A204.1 (cell line): ENCODE results near the gene HOXB9.

Source experiments
- FAIRE-seq: peaks from 2 replicates; lab custom pipeline; 2012; peaks lifted over from hg19 to GRCh38; lab: Jason Lieb, UNC

HOXB9 gene

DNA sequence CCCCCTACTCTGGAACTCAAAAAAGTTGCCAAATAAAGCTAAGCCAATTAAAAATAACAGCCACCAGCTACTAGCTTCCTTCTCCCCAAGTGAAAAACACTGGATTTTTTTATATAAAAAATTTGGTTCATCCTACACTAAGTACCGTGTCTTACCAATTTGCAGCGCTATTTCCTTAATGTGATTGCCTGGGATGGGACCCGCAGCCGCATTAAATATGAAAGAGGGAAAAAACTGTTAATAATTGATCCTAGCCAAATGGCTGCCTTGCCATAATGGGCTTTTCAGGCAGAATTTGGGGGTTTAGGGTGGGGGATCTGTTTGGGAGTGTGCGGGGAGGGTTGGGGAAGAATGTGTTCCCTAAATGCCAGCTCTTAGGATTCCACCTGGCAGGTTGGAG lies 2.0 kb downstream of the HOXB9 start:
- FAIRE-seq = no peak

DNA sequence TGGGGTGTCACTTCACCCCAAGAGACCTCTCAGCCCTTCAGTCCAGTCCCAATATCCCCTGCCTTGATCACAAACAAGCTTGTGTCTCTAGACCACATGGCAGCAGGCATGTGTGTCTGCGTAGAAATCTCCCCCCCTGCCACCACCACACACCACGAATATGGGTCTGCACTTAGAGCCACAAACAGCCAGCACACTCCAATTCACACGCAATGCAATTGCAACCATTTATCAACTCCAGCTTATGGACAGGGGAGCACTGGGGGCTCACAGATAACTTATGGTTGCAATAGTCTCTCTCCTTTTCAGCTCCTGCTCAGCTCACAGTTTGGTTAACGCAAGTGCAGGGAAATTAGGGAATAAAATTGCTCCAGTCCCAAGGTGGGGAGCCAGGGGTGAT lies 2.6 kb downstream of the HOXB9 start:
- FAIRE-seq = no peak

DNA sequence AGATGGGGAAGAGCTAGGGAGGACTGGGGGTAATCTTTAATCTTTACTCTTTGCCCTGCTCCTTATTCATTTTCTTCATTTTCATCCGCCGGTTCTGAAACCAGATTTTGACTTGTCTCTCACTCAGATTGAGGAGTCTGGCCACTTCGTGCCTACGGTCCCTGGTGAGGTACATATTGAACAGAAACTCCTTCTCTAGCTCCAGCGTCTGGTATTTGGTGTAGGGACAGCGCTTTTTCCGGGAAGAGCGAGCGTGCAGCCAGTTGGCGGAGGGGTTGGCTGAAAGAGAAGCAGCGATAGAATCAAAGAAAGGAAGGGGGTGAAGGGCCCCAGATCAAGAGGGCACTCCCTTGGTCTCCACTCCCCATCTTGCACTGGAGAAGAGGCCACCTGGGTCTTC lies 3.3 kb downstream of the HOXB9 start:
- FAIRE-seq = no peak

DNA sequence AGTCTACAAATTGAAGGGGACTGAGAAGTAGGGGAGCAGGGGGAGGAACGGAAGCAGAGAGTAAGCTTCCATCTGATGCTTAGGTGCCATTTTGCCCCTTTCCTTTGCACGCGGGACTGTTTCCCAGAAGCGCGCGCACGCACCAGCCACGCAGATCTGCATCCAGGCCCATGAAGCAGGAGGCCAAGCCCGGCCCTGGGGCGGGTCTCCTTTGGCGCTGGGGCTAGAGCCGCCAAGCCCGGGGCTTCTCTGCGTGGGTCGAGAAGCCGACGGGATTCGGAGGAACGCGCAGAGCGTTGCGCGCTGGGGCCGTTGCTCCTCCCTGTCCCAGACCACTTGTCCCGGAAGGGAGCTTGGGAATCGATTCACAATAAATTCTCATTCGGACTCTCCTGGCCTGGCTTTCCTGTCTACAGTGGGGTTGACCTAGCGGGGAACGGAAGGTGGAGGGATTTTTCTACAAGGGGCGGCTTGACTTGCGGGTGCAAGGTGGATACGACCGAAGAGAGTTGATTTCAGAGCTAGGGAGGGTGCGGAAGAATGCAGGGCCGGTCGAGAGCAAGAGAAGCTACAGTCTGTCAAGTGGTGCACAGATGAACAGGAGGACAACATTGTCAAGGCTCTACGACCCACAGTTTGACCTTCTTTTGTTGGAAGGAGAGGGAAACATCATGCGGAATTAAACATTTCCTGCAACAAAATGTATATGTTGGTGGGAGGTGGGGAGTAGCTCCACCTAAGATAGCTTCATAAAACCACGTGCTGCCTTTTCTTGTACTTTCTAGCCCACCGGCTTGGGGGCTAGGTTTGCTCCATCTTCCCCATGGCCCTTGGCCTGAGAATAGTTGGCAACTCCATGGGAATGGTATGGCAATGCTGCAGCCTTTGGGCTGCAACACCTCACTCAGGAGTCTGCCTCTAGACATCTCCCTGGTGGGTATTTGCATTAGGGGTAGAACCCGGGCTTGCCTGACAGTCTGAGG lies 4.5 kb downstream of the HOXB9 start:
- no peak for FAIRE-seq

DNA sequence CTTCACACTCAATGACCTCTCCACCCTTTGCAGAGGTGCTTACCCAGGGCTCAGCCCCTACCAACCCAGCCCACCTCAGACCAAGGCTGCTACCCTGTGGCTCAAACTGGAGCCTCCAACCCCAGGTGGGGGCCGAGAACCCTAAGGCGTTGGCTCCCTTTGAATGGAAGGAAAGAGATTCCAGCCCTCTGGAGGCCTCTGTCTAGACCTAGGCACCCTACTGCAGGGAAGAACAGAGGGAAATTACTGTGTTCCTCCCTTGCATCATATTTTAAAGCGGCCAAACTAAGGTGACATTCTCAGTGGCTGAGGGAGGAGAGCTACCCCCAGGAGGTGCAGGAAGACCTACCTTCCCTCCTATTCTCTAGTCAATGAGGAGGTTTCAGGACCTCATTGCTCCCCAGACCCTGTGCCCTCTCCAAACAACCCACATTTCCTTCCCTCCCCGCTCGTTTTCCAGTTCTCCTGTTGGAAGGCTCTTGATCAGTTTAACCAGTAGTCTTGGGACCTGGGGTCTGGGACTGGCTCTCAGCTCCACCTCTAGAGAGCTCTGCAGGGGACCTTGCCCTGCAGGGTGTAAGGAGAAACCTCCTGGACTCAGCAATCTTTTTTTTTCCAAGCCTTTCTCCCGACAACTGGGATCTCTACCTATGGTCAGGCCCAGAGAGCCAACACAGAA lies 5.6 kb downstream of the HOXB9 start:
- no peak for FAIRE-seq

DNA sequence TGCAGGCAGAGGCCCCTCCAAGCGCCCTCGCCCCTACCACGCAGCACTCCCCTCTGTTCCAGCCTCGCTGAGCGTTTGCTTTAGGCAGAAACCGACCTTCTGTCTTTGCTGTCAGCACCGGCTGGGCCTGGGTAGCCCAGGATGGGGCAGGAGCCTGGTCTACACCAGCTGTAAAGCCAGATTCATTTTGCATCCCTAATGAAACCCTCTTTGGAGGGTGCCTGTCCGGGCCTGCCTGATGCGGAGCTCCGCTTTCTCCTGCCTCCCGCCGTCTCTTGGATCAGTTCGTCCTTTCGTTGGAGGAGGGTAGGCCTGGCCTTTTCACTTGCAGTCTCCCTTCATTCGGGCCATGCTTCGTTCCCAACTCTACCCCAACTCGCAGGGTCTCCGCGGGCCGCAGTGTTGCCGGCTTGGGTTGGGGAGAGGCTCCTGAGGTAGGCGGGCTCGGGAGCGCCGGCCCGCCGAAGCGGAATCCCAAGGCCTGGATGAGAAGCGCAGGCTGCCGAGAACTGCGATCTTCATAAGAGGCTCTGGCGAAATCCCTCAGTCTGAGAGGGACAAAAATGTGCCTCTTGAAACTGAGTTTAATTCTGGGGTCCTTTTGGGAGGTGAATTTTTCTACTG lies 6.2 kb downstream of the HOXB9 start:
- no peak for FAIRE-seq

DNA sequence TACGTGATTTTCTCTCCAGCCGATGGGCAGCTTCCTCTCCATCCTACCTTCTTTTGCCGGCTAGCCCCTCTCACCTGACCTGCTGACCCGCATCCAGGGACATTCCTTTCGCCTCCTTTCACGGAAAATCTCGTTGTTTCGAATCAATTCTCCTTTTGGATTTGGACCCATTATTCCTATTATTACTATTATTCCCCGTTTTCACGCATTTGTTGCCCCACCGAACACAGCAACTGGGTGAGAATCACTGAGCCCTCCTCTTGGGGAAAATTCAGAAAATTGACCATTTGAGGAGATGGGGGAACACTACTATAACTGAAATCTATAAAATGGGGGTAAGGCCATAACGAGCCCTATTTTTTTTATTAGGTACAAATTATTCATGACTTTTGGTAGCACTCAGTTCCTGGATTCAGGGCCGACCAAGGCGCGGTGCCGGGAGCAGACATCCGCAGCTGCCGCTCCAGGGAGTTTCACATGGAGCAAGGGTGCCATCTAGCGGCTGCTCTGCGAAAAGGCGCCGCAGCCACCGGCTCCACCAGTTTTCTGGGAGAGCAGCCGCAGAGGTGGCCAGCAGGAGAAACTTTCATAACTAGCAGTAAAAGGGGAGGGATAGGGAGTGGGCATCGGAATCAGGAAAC lies 7.8 kb downstream of the HOXB9 start:
- peak; percentile 82 for FAIRE-seq

DNA sequence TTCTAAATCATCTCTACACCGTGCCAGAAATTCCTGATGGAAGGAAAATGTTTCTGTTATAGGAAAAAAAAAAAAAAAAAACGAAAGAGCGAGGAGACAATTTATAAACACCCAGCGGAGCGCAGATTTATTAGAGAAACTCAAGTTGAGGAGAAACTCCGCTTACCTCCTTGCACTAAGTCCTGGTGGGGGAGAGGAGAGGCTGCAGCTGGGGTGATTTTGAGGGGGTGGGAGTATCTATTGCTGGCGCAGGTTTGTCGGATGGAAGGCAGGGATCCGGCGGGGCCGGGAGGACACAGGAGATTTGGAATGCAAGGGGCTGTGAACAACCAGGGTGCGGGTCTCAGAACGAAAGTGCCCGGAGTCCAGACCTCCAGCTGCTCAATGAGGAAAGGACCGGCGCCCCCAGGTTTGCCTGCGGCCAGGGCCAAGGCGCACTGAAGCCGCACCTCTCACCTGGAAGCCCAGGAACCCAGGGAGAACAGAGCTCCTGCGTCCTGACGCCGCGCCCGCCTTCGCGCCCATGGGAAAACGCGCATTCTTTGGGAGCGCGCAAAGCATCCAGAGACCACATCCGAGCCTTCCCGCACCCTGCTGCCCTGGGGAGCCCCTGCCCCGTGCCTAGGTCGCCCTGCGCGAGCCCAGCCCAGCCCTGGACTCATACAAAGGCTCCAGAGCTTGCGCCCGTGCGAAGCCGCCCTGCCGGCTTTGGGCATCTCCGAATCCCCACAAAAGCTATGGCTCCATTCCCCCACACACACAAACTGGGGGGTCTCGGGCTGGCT lies 8.5 kb downstream of the HOXB9 start:
- FAIRE-seq = no peak

DNA sequence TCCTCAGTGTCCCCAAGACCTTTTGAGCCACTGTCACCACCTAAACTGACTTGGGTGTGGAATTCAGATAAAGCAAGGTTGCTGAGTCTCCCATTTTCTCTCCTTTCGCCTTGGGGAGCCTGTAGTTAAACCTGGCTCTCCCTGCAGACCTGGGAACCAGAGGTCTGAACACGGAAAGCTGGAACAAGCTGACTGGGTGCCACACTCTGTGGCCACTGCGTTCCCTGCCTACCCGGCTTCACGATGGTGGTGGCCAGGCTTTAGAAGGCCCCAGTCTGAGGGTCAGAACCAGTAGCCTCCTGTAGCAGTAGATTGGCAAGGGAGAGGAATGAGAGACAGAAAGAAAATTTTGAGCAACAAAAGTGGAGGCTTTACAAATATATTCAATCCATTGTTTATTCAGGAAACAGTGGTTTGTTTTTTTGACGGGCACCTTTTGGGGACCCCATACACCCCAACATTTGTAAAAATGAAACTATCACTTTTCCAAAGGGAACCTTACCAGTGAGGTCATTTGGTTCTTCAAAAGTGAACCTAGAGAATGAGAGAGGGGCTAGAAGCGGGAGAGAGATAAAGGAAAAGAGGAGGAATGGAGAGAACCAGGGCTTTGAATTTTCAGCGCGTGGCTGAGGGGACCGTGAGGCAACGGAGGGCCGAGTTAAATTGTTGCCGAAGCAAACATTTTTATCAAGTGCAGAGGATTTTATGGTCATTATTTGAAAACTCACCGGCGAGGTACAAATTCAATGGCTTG lies 9.3 kb downstream of the HOXB9 start:
- no peak for FAIRE-seq

DNA sequence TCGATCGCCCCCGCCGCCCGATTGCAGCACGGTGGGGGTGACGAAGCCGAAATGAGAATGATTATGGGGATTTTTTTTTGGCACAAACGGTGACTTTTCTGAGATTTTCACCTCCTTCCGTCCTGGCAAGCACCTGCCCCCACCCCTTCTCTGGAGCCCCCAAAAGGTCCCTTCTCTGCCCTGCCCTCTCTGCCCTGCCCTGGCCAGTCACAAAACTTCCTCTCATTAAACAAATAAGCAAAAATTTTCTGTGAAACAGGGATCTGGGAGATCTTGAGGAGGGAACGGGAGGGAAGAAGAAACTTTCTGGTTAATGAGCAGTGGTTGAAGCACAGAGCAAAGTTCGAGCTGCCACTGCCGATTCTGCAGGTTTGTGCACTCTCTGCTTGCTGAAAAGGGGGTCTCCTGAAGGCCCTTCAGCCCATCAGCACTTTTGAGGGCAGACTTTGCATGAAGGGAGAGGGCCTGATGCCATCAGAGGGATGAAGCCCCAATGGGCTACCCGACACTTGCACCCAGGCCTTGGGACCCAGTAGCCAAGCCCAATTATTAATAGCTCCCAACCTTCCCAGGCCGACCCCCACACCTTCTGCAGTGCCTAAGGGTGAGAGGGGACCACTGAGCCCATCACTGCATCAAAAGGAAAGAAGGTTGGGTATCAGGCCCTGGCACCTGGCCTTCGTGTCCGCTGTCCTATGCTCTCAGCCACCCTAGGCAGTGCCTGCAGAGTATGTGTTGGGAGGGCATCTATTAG lies 10.0 kb downstream of the HOXB9 start:
- FAIRE-seq = no peak

DNA sequence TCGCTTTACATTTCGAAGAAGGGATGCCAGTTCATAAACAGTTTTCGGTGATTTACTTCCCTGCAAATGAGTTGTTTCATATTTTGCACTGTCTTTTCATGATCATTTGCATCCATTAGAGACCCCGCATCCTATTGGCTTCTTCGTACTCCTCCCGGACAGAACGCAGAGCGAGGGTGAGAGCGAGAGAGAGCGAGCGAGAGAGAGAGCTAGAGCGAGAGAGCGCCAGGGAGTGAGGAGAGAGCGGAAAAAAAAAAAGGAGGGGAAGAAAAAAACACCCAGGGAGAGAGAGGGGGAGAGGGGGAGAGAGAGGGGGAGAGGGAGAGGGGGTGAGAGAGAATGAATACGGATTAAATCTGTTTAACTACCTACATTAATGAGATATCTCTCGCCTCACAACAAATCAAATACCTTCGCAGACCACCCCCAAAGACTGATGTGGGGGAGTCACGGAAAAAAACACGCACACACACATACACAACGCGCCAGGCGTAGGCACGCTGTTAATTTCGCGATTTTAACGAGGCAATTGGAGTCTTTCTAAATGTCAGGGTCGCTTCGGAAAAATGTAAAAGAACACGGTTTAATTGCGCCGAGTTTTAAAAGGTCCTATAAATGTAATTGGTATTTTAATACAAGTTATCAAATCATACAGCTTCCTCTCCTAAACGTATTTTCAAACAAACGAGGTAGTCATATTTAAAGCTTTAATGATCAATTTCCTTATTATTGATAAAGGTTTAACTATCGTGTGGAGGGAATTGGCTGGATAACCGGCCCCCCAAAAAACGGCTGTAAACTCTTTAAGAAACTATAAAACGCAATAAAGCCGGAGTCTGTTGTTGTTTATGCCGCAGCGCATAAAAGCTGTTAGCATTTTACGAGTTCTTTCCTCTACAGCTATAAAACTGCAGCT lies 10.9 kb downstream of the HOXB9 start, which contains the start of gene HOXB8:
HOXB8 (minus strand) TSS at position 246 of the 916 bp plus-strand sequence. CDS start 588 bp downstream, outside the sequence.
- no peak for FAIRE-seq

DNA sequence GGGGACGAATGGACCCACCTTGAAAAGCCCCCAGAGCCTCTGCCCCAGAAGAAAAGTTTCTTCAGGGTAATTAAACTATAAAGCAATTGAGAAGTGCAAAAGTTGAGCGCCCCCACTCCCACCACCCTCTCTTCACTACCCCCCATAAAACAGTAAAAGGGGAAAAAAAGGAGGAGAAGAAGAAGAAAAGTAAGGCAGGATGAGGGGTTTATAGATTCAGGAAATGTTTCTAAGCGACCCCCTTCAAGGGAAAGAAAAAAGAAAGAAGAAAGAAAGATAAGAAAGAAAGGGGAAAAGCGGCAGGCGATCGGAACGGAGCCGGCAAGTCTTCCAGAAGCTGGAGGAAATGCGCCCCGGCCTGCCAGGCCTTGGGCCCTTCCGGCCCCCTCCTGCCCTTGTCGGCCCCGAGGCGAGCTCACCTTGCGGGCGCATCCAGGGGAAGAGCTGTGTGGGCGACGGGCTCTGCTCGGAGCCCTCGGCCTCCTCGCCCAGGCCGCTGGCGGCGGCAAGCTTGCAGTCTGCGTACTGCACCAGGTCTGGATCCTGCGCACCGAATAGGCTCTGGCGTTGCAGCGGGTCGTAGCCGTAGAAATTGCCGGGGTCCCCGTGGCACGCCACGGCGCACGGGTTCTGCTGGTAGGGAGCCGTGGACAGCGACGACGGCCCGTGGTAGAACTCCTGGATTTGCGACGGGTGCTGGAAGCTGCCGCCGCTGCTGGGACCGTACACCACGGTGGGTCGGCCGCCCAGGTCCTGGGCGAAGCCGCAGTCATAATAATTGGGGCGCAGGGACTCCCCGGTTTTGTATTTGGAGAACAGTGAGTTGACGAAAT lies 12.1 kb downstream of the HOXB9 start:
- FAIRE-seq = no peak

DNA sequence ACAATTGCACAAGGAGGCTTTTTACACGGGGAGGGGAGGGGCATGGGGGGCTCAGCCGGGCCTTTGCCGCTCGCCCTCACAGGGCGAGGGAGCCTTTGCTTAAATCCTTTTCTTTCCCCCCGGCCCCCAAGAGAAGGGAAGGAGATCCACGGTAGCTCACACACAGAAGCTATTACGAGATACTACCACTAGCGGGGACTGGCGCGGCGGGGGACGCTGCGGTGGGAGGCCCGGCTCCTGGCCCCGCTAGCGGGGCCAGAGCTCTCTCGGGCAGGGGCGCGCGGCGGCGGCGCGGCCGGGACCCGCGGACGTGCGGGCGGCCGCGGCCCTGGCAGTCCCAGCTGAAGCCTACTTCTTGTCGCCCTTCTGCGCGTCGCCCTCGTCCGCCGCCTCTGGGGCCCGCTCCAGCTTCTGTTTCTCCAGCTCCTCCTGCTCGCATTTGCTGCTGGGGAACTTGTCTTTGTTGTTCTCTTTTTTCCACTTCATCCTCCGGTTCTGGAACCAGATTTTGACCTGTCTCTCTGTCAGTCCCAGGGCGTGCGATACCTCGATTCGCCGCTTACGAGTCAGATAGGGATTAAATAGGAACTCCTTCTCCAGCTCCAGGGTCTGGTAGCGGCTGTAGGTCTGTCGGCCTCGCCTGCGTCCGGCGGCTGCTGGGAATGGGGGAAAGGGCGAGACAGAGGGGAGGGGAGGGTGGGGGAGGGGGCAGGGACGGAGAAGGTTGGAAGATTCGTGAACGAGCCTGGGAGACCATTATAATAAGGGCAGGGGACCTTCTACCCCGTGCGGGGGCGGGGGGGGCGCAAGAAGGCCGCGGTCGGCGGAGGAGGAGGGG lies 13.1 kb downstream of the HOXB9 start:
- FAIRE-seq = no peak

DNA sequence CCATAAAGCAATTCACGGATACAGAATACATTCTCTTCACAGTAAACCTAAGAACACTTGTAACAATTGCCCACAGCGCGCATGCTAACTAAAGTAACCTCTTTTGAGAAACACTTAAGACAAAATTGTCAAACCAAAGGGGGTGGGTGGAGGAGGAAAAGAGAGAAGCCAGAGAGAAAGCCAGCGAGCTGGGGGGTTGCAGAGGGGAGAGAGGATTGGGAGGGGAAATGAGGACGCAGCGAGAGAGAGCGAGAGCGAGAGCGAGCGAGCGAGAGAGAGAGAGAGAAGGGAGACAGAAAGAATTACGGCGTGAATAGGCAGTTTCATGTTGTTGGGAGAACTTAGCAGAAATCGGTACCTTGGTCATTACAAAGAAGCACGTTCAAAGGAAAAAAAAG lies 13.7 kb downstream of the HOXB9 start:
- no peak for FAIRE-seq

DNA sequence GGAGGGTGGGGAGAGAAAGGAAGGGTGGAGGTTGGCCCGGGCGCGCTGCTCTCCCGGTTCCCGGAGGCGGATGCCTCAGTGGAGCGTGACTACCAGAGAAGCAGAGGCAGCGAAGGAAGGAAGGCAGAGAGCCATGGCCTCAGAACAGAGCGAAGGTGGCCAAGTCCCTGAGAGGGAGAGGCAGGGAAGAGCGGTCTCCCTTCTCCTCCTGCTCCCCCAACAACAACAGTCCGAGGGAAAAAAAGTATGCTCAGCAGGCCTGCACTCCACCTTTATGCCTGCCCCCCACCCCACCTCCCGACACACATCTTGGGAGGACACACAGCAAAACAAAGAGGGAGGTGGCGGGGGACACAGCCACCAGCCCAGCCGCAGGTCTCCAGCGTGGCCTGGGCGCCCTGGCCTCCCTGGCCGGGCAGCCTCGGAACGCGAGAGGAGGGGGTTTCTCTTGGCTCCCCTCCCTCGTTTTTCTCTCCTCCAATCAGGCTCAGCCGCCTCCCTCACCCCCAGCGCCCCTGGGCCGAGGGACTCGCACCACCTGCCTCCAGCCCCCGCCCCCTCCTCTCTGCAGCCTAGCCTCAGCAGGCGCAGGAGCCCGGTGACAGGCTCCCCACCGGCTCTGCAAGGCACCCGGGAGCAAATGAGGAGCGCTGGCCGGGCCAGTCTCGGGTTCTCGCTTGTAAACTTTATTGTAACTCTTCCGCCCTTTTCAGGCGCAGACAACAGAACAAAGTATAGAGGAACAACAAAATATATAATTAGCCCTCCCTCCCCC lies 14.3 kb downstream of the HOXB9 start:
- no peak for FAIRE-seq

DNA sequence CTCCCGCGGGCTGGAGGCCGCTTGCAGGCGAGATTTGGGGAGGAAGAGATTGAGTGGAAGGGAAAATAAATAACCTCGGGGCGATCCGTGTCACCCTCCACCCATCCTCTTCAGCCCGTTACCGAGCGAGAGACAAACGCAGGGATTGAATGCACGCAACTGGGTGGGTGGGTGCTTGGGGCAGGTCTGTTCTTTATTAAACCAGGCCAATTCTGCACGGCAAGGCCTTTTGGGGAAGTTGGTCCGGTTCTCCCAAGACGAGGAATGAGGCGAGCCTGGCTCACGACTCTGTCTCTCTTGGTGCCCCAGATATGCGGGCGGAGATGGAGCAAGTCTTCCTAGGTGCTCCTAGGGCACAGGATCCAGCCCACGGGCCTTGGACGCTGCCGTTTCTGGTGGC lies 14.9 kb downstream of the HOXB9 start:
- no peak for FAIRE-seq
